ENCODE results near the gene HTR2C. TPM values are rescaled to one million over a fixed set of nuclear protein-coding genes. Genes with fewer than 3 reads are reported as not detected.

The HTR2C gene
- total and polyA plus RNA-seq, 2 experiments from 2014 or later, result 2.0 to 2.4 TPM

DNA sequence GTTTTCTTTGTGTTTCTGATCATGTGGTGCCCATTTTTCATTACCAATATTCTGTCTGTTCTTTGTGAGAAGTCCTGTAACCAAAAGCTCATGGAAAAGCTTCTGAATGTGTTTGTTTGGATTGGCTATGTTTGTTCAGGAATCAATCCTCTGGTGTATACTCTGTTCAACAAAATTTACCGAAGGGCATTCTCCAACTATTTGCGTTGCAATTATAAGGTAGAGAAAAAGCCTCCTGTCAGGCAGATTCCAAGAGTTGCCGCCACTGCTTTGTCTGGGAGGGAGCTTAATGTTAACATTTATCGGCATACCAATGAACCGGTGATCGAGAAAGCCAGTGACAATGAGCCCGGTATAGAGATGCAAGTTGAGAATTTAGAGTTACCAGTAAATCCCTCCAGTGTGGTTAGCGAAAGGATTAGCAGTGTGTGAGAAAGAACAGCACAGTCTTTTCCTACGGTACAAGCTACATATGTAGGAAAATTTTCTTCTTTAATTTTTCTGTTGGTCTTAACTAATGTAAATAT, 323.2 kb downstream of the HTR2C start:
- Histone ChIP-seq H3K4me3 (peak overlapping the region; percentile 33), H3K4me2 (peak overlapping the region; percentile 62), H4K20me1 (replicated peaks; ENCODE audit: insufficient read depth) (no peaks in the 10 kb centered on the region), H3K36me3 (ENCODE audit: insufficient read depth) (no peaks in the 10 kb centered on the region), H3K27me3 (ENCODE audit: insufficient read depth) (no peaks in the 10 kb centered on the region), H3K27ac (ENCODE audit: low read depth) (peak overlapping the region; percentile 46; the same call in 1 of the 2 replicates), H2AFZ (0 out of 2 replicates have a peak overlapping the region, but pooled peaks have one; percentile 0), H3F3A (replicated peaks; ENCODE audit: low read depth) (no peaks in the 10 kb centered on the region), H3K4me1 (ENCODE audit: insufficient read depth) (0 out of 2 replicates have a peak, but pooled peaks cover 3% of the 10 kb centered on the region), H3K79me2 (replicated peaks; ENCODE audit: insufficient read depth) (no peaks in the 10 kb centered on the region), H3K9me2 (ENCODE audit: insufficient read depth) (no peaks in the 10 kb centered on the region)
- H3K27ac Mint-ChIP-seq, result no peak overlapping the region
- peaks cover 13% of the 10 kb centered on the region for H3K4me1 Mint-ChIP-seq
- TF ChIP-seq, protein P1, sequence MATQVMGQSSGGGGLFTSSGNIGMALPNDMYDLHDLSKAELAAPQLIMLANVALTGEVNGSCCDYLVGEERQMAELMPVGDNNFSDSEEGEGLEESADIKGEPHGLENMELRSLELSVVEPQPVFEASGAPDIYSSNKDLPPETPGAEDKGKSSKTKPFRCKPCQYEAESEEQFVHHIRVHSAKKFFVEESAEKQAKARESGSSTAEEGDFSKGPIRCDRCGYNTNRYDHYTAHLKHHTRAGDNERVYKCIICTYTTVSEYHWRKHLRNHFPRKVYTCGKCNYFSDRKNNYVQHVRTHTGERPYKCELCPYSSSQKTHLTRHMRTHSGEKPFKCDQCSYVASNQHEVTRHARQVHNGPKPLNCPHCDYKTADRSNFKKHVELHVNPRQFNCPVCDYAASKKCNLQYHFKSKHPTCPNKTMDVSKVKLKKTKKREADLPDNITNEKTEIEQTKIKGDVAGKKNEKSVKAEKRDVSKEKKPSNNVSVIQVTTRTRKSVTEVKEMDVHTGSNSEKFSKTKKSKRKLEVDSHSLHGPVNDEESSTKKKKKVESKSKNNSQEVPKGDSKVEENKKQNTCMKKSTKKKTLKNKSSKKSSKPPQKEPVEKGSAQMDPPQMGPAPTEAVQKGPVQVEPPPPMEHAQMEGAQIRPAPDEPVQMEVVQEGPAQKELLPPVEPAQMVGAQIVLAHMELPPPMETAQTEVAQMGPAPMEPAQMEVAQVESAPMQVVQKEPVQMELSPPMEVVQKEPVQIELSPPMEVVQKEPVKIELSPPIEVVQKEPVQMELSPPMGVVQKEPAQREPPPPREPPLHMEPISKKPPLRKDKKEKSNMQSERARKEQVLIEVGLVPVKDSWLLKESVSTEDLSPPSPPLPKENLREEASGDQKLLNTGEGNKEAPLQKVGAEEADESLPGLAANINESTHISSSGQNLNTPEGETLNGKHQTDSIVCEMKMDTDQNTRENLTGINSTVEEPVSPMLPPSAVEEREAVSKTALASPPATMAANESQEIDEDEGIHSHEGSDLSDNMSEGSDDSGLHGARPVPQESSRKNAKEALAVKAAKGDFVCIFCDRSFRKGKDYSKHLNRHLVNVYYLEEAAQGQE (IDR thresholded peaks at IDR 0.05; ENCODE audit: unreplicated experiment), result no peak
- TF ChIP-seq, protein P2, sequence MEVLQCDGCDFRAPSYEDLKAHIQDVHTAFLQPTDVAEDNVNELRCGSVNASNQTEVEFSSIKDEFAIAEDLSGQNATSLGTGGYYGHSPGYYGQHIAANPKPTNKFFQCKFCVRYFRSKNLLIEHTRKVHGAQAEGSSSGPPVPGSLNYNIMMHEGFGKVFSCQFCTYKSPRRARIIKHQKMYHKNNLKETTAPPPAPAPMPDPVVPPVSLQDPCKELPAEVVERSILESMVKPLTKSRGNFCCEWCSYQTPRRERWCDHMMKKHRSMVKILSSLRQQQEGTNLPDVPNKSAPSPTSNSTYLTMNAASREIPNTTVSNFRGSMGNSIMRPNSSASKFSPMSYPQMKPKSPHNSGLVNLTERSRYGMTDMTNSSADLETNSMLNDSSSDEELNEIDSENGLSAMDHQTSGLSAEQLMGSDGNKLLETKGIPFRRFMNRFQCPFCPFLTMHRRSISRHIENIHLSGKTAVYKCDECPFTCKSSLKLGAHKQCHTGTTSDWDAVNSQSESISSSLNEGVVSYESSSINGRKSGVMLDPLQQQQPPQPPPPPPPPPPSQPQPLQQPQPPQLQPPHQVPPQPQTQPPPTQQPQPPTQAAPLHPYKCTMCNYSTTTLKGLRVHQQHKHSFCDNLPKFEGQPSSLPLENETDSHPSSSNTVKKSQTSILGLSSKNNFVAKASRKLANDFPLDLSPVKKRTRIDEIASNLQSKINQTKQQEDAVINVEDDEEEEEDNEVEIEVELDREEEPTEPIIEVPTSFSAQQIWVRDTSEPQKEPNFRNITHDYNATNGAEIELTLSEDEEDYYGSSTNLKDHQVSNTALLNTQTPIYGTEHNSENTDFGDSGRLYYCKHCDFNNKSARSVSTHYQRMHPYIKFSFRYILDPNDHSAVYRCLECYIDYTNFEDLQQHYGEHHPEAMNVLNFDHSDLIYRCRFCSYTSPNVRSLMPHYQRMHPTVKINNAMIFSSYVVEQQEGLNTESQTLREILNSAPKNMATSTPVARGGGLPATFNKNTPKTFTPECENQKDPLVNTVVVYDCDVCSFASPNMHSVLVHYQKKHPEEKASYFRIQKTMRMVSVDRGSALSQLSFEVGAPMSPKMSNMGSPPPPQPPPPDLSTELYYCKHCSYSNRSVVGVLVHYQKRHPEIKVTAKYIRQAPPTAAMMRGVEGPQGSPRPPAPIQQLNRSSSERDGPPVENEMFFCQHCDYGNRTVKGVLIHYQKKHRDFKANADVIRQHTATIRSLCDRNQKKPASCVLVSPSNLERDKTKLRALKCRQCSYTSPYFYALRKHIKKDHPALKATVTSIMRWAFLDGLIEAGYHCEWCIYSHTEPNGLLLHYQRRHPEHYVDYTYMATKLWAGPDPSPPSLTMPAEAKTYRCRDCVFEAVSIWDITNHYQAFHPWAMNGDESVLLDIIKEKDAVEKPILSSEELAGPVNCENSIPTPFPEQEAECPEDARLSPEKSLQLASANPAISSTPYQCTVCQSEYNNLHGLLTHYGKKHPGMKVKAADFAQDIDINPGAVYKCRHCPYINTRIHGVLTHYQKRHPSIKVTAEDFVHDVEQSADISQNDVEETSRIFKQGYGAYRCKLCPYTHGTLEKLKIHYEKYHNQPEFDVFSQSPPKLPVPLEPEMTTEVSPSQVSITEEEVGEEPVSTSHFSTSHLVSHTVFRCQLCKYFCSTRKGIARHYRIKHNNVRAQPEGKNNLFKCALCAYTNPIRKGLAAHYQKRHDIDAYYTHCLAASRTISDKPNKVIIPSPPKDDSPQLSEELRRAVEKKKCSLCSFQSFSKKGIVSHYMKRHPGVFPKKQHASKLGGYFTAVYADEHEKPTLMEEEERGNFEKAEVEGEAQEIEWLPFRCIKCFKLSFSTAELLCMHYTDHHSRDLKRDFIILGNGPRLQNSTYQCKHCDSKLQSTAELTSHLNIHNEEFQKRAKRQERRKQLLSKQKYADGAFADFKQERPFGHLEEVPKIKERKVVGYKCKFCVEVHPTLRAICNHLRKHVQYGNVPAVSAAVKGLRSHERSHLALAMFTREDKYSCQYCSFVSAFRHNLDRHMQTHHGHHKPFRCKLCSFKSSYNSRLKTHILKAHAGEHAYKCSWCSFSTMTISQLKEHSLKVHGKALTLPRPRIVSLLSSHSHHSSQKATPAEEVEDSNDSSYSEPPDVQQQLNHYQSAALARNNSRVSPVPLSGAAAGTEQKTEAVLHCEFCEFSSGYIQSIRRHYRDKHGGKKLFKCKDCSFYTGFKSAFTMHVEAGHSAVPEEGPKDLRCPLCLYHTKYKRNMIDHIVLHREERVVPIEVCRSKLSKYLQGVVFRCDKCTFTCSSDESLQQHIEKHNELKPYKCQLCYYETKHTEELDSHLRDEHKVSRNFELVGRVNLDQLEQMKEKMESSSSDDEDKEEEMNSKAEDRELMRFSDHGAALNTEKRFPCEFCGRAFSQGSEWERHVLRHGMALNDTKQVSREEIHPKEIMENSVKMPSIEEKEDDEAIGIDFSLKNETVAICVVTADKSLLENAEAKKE (CRISPR knock-in tag; IDR thresholded peaks at IDR 0.05), result no peak
- no peak for TF ChIP-seq POLR2AphosphoS5 (IDR thresholded peaks at IDR 0.05; ENCODE audit: low read depth)
- TF ChIP-seq EZH2phosphoT487 (IDR thresholded peaks at IDR 0.05; ENCODE audit: unreplicated experiment), result no peak
- TF ChIP-seq ZNF114 (CRISPR knock-in tag; IDR thresholded peaks at IDR 0.05), result no peak
- TF ChIP-seq STAT1 (IDR thresholded peaks at IDR 0.05; ENCODE audit: unreplicated experiment), result no peak
- TF ChIP-seq NANOG (IDR thresholded peaks at IDR 0.05; ENCODE audit: borderline replicate concordance), result no peak
- TF ChIP-seq, protein P3, sequence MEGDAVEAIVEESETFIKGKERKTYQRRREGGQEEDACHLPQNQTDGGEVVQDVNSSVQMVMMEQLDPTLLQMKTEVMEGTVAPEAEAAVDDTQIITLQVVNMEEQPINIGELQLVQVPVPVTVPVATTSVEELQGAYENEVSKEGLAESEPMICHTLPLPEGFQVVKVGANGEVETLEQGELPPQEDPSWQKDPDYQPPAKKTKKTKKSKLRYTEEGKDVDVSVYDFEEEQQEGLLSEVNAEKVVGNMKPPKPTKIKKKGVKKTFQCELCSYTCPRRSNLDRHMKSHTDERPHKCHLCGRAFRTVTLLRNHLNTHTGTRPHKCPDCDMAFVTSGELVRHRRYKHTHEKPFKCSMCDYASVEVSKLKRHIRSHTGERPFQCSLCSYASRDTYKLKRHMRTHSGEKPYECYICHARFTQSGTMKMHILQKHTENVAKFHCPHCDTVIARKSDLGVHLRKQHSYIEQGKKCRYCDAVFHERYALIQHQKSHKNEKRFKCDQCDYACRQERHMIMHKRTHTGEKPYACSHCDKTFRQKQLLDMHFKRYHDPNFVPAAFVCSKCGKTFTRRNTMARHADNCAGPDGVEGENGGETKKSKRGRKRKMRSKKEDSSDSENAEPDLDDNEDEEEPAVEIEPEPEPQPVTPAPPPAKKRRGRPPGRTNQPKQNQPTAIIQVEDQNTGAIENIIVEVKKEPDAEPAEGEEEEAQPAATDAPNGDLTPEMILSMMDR (conservative IDR thresholded peaks at IDR 0.05; ENCODE audit: low read depth in 2 of 2), result no peak
- TF ChIP-seq, protein P4, sequence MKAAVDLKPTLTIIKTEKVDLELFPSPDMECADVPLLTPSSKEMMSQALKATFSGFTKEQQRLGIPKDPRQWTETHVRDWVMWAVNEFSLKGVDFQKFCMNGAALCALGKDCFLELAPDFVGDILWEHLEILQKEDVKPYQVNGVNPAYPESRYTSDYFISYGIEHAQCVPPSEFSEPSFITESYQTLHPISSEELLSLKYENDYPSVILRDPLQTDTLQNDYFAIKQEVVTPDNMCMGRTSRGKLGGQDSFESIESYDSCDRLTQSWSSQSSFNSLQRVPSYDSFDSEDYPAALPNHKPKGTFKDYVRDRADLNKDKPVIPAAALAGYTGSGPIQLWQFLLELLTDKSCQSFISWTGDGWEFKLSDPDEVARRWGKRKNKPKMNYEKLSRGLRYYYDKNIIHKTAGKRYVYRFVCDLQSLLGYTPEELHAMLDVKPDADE (IDR thresholded peaks at IDR 0.05), result no peak
- TF ChIP-seq ZNF331 (CRISPR knock-in tag; IDR thresholded peaks at IDR 0.05; ENCODE audit: low read depth), result no peak
- no peak for TF ChIP-seq CREB1 (CRISPR knock-in tag; IDR thresholded peaks at IDR 0.05; ENCODE audit: low read depth)
- no peak for TF ChIP-seq JUNB (IDR thresholded peaks at IDR 0.05; ENCODE audit: unreplicated experiment)
- no peak for TF ChIP-seq EZH2 (IDR thresholded peaks at IDR 0.05; ENCODE audit: low read depth, unreplicated experiment)
- H3K9me3 Mint-ChIP-seq, result no peaks in the 10 kb centered on the region
- DNase-seq (ENCODE audit: low spot score) (peak; percentile 50), ATAC-seq (peak; percentile 97)
- H3K4me3 Mint-ChIP-seq, result peak overlapping the region; percentile 25
- no peaks in the 10 kb centered on the region for H3K36me3 Mint-ChIP-seq (ENCODE audit: low read depth)
- H3K27me3 Mint-ChIP-seq (ENCODE audit: insufficient read depth, low read depth, poor library complexity), result peaks cover 3% of the 10 kb centered on the region
